HG02938 (cell line): Measurements from ENCODE around the gene SLC15A4.
"Not testable (repeated sequence)": the region's sequence is repeated elsewhere in the genome, so short reads cannot be mapped to it uniquely, and the experiment has no call there.

ENCODE experiments used
- ATAC-seq: cut with Tn5 transposase; IDR thresholded peaks from one replicate; pipeline ENCODE4 v1.9.1; 2021; ENCODE audit warnings: mild to moderate bottlenecking, moderate library complexity; ENCODE audit not compliant: unreplicated experiment

SLC15A4 gene

GRCh38 chr12:128823916-128824839 lies at the start of gene SLC15A4:
Gene SLC15A4 (minus strand): TSS chr12:128823958. CDS start chr12:128823943, 15 bp downstream.
- peak; percentile 80 for ATAC-seq

- no peak for ATAC-seq
Measured at GRCh38 chr12:128872303-128872702, 48.5 kb upstream of the SLC15A4 start.

- peak; percentile 71 for ATAC-seq
Measured at GRCh38 chr12:128871516-128871892, 47.7 kb upstream of the SLC15A4 start.

- ATAC-seq: no peak
Measured at GRCh38 chr12:128867466-128867865, 43.7 kb upstream of the SLC15A4 start.

GRCh38 chr12:128864516-128865186 lies 40.9 kb upstream of the SLC15A4 start:
- no peak for ATAC-seq

GRCh38 chr12:128863957-128864356 lies 40.2 kb upstream of the SLC15A4 start:
- ATAC-seq: no peak

- ATAC-seq: no peak
Measured at GRCh38 chr12:128861226-128862016, 37.7 kb upstream of the SLC15A4 start.

- ATAC-seq: no peak
Measured at GRCh38 chr12:128859311-128859710, 35.6 kb upstream of the SLC15A4 start.

GRCh38 chr12:128857133-128857763 lies 33.5 kb upstream of the SLC15A4 start:
- ATAC-seq: no peak

- no peak for ATAC-seq
Measured at GRCh38 chr12:128856791-128857078, 33.0 kb upstream of the SLC15A4 start.

- ATAC-seq: peak; percentile 39
Measured at GRCh38 chr12:128856035-128856790, 32.5 kb upstream of the SLC15A4 start.

- no peak for ATAC-seq
Measured at GRCh38 chr12:128853600-128854197, 29.9 kb upstream of the SLC15A4 start.

GRCh38 chr12:128852885-128853599 lies 29.3 kb upstream of the SLC15A4 start, which contains the start of gene GLT1D1:
Gene GLT1D1 (plus strand): TSS chr12:128853478. CDS start chr12:128853582, 104 bp downstream.
- no peak for ATAC-seq

GRCh38 chr12:128852026-128852698 lies 28.4 kb upstream of the SLC15A4 start:
- no peak for ATAC-seq

GRCh38 chr12:128851429-128851828 lies 27.7 kb upstream of the SLC15A4 start:
- not testable (repeated sequence) for ATAC-seq

GRCh38 chr12:128850400-128850799 lies 26.6 kb upstream of the SLC15A4 start:
- ATAC-seq: no peak

- ATAC-seq: not testable (repeated sequence)
Measured at GRCh38 chr12:128849806-128850205, 26.0 kb upstream of the SLC15A4 start.

- ATAC-seq: no peak
Measured at GRCh38 chr12:128848371-128848770, 24.6 kb upstream of the SLC15A4 start.
